GM18498 (cell line): ENCODE data around the gene DCAKD.

Source experiments
- ATAC-seq: cut with Tn5 transposase; IDR thresholded peaks from one replicate; pipeline ENCODE4 v1.9.1; 2021; ENCODE audit warnings: mild to moderate bottlenecking, moderate library complexity; ENCODE audit not compliant: unreplicated experiment

Gene DCAKD, protein sequence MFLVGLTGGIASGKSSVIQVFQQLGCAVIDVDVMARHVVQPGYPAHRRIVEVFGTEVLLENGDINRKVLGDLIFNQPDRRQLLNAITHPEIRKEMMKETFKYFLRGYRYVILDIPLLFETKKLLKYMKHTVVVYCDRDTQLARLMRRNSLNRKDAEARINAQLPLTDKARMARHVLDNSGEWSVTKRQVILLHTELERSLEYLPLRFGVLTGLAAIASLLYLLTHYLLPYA

DNA sequence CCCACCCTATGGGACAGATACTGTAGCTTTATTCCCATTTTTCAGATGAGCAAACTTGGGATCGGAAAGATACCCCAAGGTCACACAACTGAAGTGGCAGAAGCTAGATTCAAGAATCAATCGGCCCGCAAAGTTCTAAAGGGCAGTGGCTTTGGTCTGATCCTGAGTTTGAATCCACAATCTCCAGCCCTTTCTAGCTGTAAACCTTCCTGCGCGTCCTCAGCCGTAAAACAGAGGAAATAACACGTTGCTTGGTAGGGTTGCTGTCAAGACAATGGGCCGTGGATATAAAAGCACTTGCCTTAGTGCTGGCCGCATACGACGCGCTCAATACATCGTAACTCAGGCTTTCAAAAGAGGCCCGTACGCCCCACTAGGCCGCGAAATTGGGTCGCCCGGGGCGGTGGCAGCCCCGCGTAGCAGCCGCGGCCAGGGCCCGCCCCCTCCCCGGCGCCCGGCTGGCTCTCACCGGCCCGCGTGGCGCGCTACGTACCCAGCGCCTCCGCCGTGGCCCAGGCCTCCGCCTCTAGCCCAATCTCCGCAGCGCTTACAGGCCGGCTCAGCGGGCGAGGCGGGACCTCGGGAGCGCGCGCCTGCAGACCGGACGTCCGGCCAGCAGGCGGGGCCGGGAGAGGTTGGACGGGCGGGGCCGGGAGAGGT is at the start of gene DCAKD:
Gene DCAKD, minus strand, starts transcription at position 573 of the 660 bp plus-strand sequence. CDS start 16,747 bp downstream, outside the sequence.
- ATAC-seq = peak; percentile 92

DNA sequence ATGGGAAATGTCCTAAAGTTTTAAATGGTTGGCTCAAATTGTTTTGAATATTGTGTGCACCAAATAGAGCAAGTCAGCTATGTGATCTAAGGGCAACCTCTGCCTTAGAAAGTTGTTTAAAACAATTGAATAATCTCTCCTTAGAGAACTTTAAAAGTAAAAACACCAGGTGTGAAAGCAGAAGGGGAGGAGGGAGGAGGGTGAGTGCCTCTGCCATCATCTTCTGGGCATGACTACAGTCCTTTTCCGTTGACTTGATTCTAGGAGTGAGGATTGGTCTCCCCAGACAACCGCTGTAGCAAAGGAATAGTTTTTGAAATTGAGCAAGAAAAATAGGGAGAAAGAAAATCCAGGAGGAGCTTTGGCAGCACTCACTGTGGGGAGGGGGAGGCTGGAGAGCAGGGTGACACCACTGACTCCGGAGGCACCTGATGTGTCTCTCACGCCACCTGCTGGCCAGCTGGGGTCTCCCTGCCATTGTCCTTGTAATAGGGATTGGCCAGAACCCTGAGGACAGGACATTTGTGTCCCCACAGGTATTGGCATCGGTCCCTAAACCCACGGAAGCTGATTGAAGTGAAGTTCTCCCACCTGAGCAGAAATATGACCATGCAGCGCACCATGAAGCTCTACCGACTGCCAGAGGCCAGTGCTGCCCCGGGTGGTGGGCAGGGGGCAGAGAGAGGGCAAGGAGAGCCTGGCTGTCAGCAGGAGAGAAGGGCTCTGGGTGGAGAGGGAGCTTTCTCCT is 47.6 kb upstream of the DCAKD start:
- ATAC-seq = no peak

DNA sequence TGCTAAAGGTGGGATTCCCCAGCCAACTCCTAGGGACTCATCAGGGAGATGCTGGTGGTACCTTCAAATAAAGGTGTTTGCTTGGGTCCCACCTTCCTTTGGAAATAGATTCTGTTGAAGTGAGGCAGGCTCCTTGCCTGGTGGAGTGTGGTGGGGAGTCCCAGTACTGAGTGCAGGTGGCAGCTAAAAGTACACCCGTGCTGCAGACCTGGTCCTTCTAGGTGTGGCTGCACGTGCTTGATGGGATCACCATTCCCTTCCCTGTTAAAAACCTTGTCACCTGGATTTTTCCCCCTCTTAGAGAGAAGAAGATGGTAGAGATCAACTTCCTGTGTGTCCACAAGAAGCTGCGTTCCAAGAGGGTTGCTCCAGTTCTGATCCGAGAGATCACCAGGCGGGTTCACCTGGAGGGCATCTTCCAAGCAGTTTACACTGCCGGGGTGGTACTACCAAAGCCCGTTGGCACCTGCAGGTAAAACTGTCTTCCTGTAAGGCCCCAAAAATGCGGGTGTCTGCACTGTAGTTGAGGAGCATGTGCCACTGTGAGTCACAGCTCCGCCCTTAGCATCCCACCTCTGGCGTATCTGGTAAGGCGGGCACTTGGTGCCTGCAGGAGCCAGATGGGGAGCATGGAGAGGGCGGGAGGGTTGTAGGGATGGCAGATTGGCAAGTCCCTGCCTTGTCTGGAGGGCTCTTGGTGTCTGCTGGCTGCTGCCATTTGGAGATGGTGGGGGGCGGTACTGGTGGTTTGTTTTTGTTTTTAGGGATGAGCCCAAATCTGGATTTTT is 46.8 kb upstream of the DCAKD start:
- no peak for ATAC-seq

DNA sequence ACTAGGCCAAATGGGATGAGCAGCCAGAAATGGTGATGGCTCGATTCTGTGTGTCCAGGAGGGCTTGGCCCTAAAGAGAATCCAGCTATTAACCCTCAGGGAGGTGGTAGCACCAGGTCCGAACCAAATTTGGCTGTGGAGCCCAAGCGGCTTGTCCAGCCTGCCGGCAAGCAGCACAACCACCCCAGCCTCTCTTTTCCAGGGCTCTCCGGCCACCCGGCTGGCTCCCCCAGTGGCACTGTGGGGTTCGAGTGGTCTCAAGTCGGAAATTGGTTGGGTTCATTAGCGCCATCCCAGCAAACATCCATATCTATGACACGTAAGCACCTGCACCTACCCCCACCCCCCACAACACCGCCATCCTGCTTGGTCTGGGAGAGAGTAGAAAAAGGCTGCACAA is 45.5 kb upstream of the DCAKD start:
- no peak for ATAC-seq

DNA sequence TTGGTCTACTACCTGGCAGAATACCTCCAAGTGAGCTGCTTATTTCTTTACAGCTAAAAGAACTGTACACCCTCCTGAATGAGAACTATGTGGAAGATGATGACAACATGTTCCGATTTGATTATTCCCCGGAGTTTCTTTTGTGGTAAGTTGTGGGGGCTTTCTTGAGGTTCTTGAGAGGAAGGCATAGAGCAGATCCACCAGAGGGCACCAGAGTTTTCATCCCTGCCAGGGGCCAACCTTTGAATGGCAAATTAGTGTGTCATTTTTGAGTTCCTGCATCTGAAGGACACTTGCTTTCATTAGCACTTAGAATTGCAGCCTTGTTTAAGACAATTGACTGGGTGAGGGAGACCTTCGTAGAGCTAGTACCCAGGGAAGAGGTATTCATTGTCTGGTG is 44.7 kb upstream of the DCAKD start:
- no peak for ATAC-seq

DNA sequence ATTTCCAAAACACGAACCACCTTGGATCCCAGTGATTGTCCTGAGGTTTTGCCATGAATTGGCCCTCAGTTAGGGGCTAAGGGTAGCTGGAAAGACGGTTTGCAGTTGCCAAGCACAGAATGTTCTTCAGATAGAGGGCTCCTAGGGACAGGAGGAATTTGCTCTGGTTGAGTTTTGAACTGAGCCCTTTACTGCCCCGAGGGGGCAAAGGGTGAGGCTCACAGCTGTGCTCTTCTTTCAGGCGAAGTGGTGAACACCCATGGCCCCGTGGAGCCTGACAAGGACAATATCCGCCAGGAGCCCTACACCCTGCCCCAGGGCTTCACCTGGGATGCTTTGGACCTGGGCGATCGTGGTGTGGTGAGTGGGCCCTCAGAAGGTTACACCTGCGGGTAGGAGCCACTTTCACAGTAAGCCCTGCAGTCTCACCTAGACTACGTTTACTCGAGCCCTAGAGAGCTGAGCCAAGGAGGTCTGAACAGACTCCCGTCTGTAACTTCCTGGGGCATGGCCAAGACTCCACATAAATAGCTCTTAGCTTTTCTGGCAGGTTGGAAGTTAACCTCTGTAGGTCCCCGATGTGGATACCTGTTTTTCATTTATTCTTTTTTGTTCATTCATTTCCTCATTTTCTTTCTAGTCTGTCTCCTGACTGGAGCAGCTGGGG is 42.1 kb upstream of the DCAKD start:
- ATAC-seq = no peak

DNA sequence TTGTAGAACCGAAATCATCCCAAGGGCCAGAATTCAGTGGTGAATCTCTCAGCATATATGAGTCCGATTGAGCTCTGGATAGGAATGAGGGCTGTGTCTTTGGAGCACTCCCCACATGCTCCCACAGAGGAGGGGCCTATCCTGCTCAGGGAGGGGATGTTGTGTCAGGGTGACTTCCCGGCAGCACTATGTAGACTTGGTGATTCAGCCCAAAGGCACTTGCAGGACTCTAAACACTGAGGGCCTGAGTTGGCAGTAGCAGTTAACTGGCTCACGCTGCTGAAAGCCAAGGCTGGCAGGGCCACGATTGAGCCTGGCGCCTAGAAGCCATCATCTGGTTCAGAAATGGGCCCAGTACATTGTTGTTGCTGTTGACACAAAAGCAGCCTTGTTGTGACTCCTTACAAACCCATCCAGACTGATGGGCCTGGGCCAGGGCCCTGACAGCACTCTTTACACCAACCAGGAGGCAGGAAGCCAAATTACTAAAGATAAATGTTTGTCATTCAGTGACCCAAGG is 41.5 kb upstream of the DCAKD start:
- ATAC-seq = no peak

DNA sequence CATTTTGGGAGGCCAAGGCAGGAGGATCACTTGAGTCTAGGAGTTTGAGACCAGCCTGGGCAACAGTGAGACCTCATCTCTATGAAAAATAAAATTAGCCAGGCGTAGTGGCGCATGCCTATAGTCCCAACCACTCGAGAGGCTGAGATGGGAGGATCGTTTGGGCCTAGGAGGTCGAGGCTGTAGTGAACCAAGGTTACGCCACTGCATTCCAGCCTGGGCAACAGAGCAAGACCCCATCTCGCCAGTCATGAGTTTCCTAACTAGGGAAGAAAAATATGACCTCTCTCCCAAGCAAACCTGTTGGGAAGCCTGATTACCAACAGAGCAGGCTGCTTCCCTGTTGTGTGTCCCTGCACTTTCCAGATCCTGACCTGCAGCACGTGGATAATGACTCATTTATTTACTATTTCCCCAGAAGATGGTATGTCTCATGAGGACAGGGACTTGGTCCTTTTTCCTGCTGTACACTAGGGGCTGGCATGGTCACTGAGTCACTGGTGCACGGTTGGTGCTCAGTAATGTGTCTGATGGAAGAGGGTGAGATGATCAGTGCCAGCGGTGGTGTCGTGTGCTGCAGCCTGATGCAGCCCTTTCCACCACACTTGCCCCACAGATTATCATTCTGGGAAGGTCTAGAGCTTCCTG is 40.5 kb upstream of the DCAKD start:
- ATAC-seq = no peak

DNA sequence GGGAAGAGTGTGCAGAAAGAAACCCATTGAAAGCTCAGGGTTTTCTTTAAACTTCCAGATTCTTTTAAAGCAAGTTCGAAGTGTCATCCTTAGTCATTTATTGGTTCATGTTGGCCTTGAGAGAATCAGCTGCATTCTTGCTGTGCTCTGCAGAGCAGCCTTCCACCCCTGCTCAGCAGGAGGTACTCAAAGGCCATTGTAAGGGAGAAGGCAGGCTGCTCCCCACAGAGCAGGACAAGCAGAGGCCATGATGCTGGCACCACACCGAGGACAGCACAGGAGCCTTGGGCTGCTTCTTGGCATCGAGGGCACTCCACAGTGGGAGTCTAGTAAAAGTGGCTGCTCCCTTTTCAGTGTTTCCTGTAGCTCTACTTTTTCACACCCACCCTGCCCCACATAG is 39.3 kb upstream of the DCAKD start:
- no peak for ATAC-seq

DNA sequence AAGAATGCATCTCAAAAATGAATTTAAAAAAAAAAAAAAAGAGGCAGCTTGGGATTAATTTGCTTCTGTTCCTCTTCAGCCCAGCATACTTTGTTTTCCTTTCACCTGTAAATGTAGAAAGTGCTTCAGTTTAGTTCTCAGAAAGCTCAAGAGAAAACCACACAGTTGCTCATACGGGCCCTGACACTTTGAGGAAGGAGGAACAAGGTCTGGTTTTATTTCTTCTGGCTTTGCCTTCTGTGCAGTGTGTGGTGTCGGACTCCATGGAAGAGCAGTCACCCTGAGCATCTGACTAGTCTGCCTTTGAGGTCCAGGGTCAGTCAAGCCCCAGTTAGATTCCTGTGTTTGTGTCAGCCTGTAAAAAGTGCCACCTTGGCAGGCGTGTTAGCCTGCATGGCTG is 37.3 kb upstream of the DCAKD start:
- no peak for ATAC-seq

DNA sequence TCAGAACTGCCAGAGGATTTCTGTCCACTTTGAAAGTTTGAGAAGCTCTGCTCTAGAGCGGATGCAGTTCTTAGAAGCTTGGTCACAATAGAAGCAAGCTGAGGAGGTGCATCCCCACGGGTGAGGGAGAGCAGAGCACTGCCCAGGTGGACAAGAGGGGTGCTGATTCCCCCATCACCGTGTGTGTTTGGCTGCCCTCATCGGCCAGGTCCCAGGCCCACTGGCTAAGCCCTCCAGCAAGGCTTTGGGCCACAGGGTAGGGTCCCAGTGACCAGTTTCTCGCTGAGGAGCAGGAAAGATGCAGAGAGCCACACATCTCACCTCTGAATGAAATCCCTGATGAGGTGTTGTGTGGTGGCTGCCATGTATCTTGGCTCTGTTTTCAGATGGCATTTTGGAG is 36.5 kb upstream of the DCAKD start:
- ATAC-seq = no peak

DNA sequence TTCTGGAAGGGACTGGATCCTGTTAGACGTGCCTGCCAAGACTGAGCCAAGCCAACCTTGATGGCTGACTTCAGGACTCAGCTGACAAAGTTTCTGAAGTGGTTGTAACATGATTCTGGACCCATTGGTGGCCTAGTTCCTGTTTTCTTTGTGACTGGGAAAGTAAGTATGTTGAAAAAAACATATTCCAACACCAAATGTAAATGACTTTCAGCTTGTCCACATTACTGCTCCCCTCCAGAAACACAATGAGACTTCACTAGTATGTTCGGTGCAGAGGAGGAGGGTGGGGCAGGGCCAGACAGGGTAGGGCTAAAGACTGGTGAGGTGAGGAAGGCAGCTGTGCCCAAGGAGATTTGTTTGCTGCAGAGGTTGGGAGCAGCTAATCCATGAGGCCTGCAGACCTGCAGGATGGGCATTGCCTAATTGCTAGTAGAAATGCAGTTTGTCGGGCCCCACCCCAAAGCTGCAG is 36.1 kb upstream of the DCAKD start:
- ATAC-seq = no peak

DNA sequence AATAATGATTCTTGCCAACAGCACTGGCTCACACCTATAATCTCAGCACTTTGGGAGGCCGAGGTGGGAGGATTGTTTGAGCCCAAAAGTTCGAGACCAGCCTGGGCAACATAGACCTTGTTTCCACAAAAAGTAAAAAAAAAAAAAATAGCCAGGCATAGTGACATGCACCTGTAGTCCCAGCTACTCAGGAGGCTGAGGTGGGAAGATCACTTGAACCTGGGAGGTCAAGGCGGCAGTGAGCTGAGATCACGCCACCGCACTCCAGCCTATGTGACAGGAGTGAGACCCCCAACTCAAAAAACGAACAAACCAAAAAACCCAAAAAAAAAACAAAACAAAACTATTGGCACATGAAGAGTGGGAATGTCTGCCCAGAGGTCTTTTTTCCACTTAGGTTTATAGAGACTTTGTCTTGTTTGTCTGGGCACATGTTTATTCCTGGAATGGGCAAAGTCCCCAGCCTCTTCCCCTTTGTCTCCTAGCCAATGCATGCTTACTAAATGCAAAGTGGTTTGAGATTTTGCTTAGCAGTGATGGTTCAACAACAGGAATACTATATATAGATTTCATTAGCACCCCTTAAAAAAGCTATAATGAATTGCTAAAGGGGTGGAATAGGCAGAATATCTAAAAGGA is 35.6 kb upstream of the DCAKD start:
- no peak for ATAC-seq

DNA sequence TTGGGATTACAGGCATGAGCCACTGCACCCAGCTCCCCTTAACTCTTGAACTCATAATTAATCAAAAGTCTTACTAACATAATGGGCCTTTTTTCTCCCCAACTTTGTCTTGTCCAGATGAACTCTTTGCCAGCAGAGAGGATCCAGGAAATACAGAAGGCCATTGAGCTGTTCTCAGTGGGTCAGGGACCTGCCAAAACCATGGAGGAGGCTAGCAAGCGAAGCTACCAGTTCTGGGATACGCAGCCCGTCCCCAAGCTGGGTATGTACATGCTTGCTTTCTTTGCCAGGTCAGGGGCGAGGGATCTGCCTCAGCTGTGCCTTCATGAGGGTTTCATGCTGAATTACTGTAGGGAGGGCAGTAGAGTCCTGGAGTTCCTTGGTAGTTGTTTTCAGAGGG is 35.0 kb upstream of the DCAKD start:
- ATAC-seq = no peak

DNA sequence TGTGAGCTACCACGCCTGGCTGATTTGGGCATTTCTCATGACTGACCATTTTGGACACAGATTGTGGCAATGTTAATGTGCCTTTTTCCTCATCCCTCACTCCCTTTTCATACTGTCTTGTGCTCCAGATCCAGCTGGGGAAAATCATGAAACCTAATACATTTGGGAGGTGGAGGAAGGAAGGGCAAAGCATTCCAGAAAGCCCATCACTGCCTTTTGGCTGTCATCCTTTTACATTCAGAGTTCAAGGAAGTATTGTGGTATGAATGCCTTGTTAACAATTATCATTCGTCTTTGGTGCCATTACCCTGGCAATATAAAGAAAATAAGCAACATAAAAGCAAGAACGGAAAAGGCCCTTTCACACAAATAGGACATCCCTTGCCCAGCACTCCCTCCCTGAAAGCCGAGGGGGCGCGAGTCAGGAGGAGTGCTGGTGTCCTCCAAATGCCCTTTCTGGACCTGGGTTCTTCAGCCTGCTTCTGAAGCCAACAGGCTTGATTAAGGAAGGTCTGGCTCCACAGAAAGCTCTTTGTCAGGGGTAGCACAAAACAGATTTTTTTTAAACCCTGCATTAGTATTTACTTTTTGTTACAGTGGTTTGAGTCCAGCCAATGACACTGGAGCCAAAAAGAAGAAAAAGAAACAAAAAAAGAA is 29.7 kb upstream of the DCAKD start:
- ATAC-seq = no peak

DNA sequence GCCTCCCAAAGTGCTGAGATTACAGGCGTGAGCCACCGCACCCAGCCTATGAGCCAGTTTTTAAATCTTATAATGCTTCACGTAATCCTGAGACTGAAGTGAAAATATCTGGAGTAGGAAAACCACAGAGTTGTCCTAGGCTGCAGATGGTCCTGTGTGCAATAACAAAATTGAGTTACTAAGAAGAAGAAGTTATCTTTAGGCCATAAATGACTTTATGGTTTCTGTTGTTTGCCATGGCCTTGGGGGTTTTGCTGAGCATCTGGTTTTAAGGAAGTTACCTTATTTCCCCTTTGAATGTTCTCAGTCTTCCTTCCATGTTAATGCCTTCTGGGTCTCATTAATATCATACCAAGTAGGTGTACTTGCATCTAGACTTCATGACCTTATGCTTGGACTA is 26.2 kb upstream of the DCAKD start:
- no peak for ATAC-seq

DNA sequence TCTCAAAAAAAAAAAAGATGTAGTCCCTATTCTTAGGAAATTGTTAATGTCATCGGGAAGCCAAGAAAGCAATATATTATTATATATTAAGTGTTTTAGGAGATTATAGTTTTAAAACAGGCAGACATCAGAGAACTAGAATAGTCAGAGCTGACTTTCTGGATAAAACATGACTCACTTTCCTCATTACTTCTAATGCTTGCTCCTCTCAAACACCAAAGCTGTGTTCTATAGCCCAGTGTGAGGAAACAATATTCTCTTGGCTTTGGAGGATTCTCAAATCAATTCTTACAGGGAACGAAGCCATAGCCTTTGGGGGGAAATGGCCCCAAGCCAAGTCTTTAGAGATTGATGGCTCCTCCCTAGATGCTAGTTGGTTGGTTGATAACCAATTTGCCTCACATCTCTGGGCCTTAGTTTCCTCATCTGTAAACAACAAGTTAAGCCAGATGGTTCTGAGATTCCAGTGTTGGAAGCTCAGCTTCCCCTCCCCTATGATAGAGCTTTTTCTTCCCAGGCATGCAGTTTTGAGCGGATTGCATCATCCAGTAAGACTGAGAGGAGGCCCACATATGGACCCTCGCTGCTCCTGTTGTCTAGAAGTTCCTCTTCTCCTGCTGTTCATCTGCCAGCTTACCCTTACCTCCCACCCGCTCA is 22.1 kb upstream of the DCAKD start:
- no peak for ATAC-seq

DNA sequence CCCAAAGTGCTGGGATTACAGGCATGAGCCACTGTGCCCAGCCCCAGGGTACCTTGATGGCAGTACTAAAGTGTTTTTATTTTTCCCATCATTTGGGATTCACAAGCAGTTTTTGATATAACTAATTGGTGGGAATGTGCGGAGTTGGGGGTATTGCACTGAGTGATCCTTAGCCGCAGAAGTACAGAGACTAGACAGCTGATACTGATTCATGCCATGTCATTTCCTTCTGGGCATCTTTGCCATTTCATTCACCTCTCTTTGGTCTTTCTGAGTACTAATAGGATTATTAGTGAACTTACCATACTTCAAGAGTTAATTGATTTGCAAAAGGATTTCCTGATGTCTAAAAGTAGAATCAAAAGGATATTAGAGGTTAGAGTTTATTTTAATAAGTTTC is 19.4 kb upstream of the DCAKD start:
- no peak for ATAC-seq
